ENCODE results near the gene RAB42.
"Not testable (repeated sequence)": the region's sequence is repeated elsewhere in the genome, so short reads cannot be mapped to it uniquely, and the experiment has no call there.

The RAB42 gene

GRCh38 chr1:28573564-28573963, 18.5 kb upstream of the RAB42 start:
- no peaks in the 10 kb centered on the region for H3K36me3 ChIP-seq (ENCODE audit: control insufficient read depth, insufficient read depth, low read length)
- H3K9me3 ChIP-seq (ENCODE audit: control insufficient read depth, low read length) = no peaks in the 10 kb centered on the region
- no peak overlapping the region for H3K4me3 ChIP-seq (ENCODE audit: low read length)
- no peak overlapping the region for H3K9ac ChIP-seq (ENCODE audit: low read length)
- H3K4me1 ChIP-seq (ENCODE audit: control insufficient read depth, insufficient read depth, low read length) = no peaks in the 10 kb centered on the region
- H3K27me3 ChIP-seq (ENCODE audit: control insufficient read depth, insufficient read depth, low read length) = no peaks in the 10 kb centered on the region

GRCh38 chr1:28577052-28577678, 14.9 kb upstream of the RAB42 start:
- no peaks in the 10 kb centered on the region for H3K36me3 ChIP-seq (ENCODE audit: control insufficient read depth, insufficient read depth, low read length)

GRCh38 chr1:28577738-28578536, 14.1 kb upstream of the RAB42 start:
- no peak overlapping the region for H3K9ac ChIP-seq (ENCODE audit: low read length)
- H3K4me1 ChIP-seq (ENCODE audit: control insufficient read depth, insufficient read depth, low read length) = peaks cover 15% of the 10 kb centered on the region
- H3K4me3 ChIP-seq (ENCODE audit: low read length) = no peak overlapping the region
- H3K27me3 ChIP-seq (ENCODE audit: control insufficient read depth, insufficient read depth, low read length) = no peaks in the 10 kb centered on the region
- H3K36me3 ChIP-seq (ENCODE audit: control insufficient read depth, insufficient read depth, low read length) = no peaks in the 10 kb centered on the region
- no peaks in the 10 kb centered on the region for H3K9me3 ChIP-seq (ENCODE audit: control insufficient read depth, low read length)

More at GRCh38 chr1:28577052-28577678, 14.9 kb upstream of the RAB42 start:
- H3K9ac ChIP-seq (ENCODE audit: low read length) = no peak overlapping the region
- peaks cover 15% of the 10 kb centered on the region for H3K4me1 ChIP-seq (ENCODE audit: control insufficient read depth, insufficient read depth, low read length)
- no peaks in the 10 kb centered on the region for H3K27me3 ChIP-seq (ENCODE audit: control insufficient read depth, insufficient read depth, low read length)
- H3K4me3 ChIP-seq (ENCODE audit: low read length) = no peak overlapping the region
- H3K9me3 ChIP-seq (ENCODE audit: control insufficient read depth, low read length) = no peaks in the 10 kb centered on the region

GRCh38 chr1:28578696-28579218, 13.3 kb upstream of the RAB42 start:
- Histone ChIP-seq H3K36me3 (ENCODE audit: control insufficient read depth, insufficient read depth, low read length) (no peaks in the 10 kb centered on the region), H3K9ac (ENCODE audit: low read length) (no peak overlapping the region), H3K4me1 (ENCODE audit: control insufficient read depth, insufficient read depth, low read length) (peaks cover 15% of the 10 kb centered on the region), H3K9me3 (ENCODE audit: control insufficient read depth, low read length) (no peaks in the 10 kb centered on the region), H3K4me3 (ENCODE audit: low read length) (no peak overlapping the region), H3K27me3 (ENCODE audit: control insufficient read depth, insufficient read depth, low read length) (no peaks in the 10 kb centered on the region)

GRCh38 chr1:28579401-28579800, 12.7 kb upstream of the RAB42 start:
- H3K36me3 ChIP-seq (ENCODE audit: control insufficient read depth, insufficient read depth, low read length) = no peaks in the 10 kb centered on the region
- no peak overlapping the region for H3K4me3 ChIP-seq (ENCODE audit: low read length)
- peak overlapping the region; percentile 49 for H3K9ac ChIP-seq (ENCODE audit: low read length)

GRCh38 chr1:28580722-28581530, 11.1 kb upstream of the RAB42 start:
- no peaks in the 10 kb centered on the region for H3K36me3 ChIP-seq (ENCODE audit: control insufficient read depth, insufficient read depth, low read length)
- H3K9ac ChIP-seq (ENCODE audit: low read length) = peak overlapping the region; percentile 89
- no peaks in the 10 kb centered on the region for H3K9me3 ChIP-seq (ENCODE audit: control insufficient read depth, low read length)
- peaks cover 15% of the 10 kb centered on the region for H3K4me1 ChIP-seq (ENCODE audit: control insufficient read depth, insufficient read depth, low read length)
- peak overlapping the region; percentile 87 for H3K4me3 ChIP-seq (ENCODE audit: low read length)
- H3K27me3 ChIP-seq (ENCODE audit: control insufficient read depth, insufficient read depth, low read length) = no peaks in the 10 kb centered on the region

More at GRCh38 chr1:28579401-28579800, 12.7 kb upstream of the RAB42 start:
- no peaks in the 10 kb centered on the region for H3K9me3 ChIP-seq (ENCODE audit: control insufficient read depth, low read length)
- no peaks in the 10 kb centered on the region for H3K27me3 ChIP-seq (ENCODE audit: control insufficient read depth, insufficient read depth, low read length)
- peaks cover 15% of the 10 kb centered on the region for H3K4me1 ChIP-seq (ENCODE audit: control insufficient read depth, insufficient read depth, low read length)

- Histone ChIP-seq H3K4me1 (ENCODE audit: control insufficient read depth, insufficient read depth, low read length) (peaks cover 15% of the 10 kb centered on the region), H3K4me3 (ENCODE audit: low read length) (peak overlapping the region; percentile 87), H3K27me3 (ENCODE audit: control insufficient read depth, insufficient read depth, low read length) (no peaks in the 10 kb centered on the region), H3K9me3 (ENCODE audit: control insufficient read depth, low read length) (no peaks in the 10 kb centered on the region), H3K36me3 (ENCODE audit: control insufficient read depth, insufficient read depth, low read length) (no peaks in the 10 kb centered on the region), H3K9ac (ENCODE audit: low read length) (peak overlapping the region; percentile 89)
Measured at GRCh38 chr1:28581531-28582247, 10.4 kb upstream of the RAB42 start.

GRCh38 chr1:28582248-28582615, 9.8 kb upstream of the RAB42 start:
- Histone ChIP-seq H3K9ac (ENCODE audit: low read length) (peak overlapping the region; percentile 89), H3K4me1 (ENCODE audit: control insufficient read depth, insufficient read depth, low read length) (peaks cover 15% of the 10 kb centered on the region), H3K27me3 (ENCODE audit: control insufficient read depth, insufficient read depth, low read length) (no peaks in the 10 kb centered on the region), H3K36me3 (ENCODE audit: control insufficient read depth, insufficient read depth, low read length) (no peaks in the 10 kb centered on the region), H3K9me3 (ENCODE audit: control insufficient read depth, low read length) (no peaks in the 10 kb centered on the region), H3K4me3 (ENCODE audit: low read length) (peak overlapping the region; percentile 87)

GRCh38 chr1:28586585-28587391, 5.3 kb upstream of the RAB42 start:
- not testable (repeated sequence) for H3K9me3 ChIP-seq (ENCODE audit: control insufficient read depth, low read length); H3K4me3 ChIP-seq (ENCODE audit: low read length); H3K9ac ChIP-seq (ENCODE audit: low read length); H3K27me3 ChIP-seq (ENCODE audit: control insufficient read depth, insufficient read depth, low read length); H3K36me3 ChIP-seq (ENCODE audit: control insufficient read depth, insufficient read depth, low read length)
- peaks cover 16% of the 10 kb centered on the region for H3K4me1 ChIP-seq (ENCODE audit: control insufficient read depth, insufficient read depth, low read length)

- H3K4me1 ChIP-seq (ENCODE audit: control insufficient read depth, insufficient read depth, low read length) = peaks cover 22% of the 10 kb centered on the region
- H3K36me3 ChIP-seq (ENCODE audit: control insufficient read depth, insufficient read depth, low read length) = no peaks in the 10 kb centered on the region
- no peaks in the 10 kb centered on the region for H3K9me3 ChIP-seq (ENCODE audit: control insufficient read depth, low read length)
- peak overlapping the region; percentile 31 for H3K4me3 ChIP-seq (ENCODE audit: low read length)
- H3K27me3 ChIP-seq (ENCODE audit: control insufficient read depth, insufficient read depth, low read length) = peaks cover 3% of the 10 kb centered on the region
- peak overlapping the region; percentile 53 for H3K9ac ChIP-seq (ENCODE audit: low read length)
Measured at GRCh38 chr1:28592321-28593071, 431 bp downstream of the RAB42 start.
